Measurements from ENCODE around the gene NHERF2. TPM values are rescaled to one million over a fixed set of nuclear protein-coding genes. Genes with fewer than 3 reads are reported as not detected.

Gene NHERF2
- total RNA-seq, 1 donor from 2014 or later = 3.0 TPM

- H3K4me1 Mint-ChIP-seq = peaks cover 16% of the 10 kb centered on the region
- Histone ChIP-seq H4K20me1 (ENCODE audit: low read depth) (peaks cover 47% of the 10 kb centered on the region), H3F3A (ENCODE audit: low read depth) (peaks cover 24% of the 10 kb centered on the region), H3K36me3 (no peaks in the 10 kb centered on the region), H3K9me3 (ENCODE audit: low read depth) (no peaks in the 10 kb centered on the region), H3K4me3 (peak overlapping the region; percentile 25), H3K27ac (no peak overlapping the region), H3K4me2 (peak overlapping the region; percentile 77), H3K4me1 (peaks cover 30% of the 10 kb centered on the region), H3K27me3 (peaks cover 56% of the 10 kb centered on the region), H3K9ac (no peak overlapping the region), H2AFZ (replicated peaks) (no peak overlapping the region), H3K79me2 (ENCODE audit: low read depth) (peaks cover 3% of the 10 kb centered on the region)
- no peak overlapping the region for H3K27ac Mint-ChIP-seq
- no peaks in the 10 kb centered on the region for H3K9me3 Mint-ChIP-seq
- peaks cover 3% of the 10 kb centered on the region for H3K36me3 Mint-ChIP-seq
- no peak for DNase-seq (ENCODE audit: low spot score)
- H3K27me3 Mint-ChIP-seq (ENCODE audit: insufficient read depth, low read depth) = peaks cover 24% of the 10 kb centered on the region
- TF ChIP-seq EZH2phosphoT487 (IDR thresholded peaks at IDR 0.05) = no peak
- TF ChIP-seq, protein P1, sequence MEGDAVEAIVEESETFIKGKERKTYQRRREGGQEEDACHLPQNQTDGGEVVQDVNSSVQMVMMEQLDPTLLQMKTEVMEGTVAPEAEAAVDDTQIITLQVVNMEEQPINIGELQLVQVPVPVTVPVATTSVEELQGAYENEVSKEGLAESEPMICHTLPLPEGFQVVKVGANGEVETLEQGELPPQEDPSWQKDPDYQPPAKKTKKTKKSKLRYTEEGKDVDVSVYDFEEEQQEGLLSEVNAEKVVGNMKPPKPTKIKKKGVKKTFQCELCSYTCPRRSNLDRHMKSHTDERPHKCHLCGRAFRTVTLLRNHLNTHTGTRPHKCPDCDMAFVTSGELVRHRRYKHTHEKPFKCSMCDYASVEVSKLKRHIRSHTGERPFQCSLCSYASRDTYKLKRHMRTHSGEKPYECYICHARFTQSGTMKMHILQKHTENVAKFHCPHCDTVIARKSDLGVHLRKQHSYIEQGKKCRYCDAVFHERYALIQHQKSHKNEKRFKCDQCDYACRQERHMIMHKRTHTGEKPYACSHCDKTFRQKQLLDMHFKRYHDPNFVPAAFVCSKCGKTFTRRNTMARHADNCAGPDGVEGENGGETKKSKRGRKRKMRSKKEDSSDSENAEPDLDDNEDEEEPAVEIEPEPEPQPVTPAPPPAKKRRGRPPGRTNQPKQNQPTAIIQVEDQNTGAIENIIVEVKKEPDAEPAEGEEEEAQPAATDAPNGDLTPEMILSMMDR (IDR thresholded peaks at IDR 0.05) = no peak
- TF ChIP-seq EZH2 (IDR thresholded peaks at IDR 0.05) = no peak
- no peak overlapping the region for H3K4me3 Mint-ChIP-seq
These were observed 48.1 kb upstream of the NHERF2 start for GRCh38 chr16:1978476-1979120.

DNA sequence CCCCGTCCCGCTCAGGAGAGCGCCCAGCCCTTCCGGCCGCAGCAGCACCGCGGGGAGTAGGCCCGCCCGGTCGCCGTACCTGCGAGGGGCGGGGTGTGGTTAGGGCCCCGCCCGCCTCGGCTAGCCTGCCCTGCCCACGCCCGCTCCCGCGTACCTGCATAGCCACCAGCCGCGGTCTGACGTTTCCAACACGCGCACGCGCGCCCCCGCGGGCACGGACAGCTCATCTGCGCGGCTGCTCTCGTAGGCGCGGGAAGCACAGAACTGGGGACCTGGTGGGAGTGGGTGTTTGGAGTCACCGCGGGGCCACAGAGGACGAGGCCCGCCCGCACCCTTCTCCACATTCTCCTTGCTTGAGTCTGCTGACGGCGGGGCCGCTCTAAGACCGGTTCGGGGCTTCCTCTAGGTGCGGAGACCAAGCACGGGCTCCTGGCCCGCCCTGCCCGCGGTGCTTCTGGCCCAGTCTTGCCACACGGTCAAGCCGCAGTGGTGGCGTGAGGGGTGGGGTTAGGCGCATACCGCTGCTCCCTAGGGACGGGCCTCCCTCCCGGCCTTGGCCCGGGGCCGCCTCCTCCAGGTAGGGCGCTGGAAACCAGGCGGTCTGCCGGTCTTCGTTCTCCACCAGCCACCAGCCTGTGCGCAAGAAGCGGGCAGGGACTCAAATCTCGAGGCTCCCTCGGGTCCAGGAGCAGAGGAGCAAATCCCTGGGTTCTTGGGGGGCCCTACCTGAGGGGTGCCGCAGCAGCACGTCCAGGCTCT, 47.3 kb upstream of the NHERF2 start:
- Mint-ChIP-seq H3K27me3 (ENCODE audit: insufficient read depth, low read depth) (peaks cover 24% of the 10 kb centered on the region), H3K4me3 (no peak overlapping the region)
- DNase-seq (ENCODE audit: low spot score) = peak; percentile 52

GRCh38 chr16:1980030-1980769, 46.5 kb upstream of the NHERF2 start:
- Histone ChIP-seq H3K79me2 (ENCODE audit: low read depth) (peaks cover 10% of the 10 kb centered on the region), H3K27ac (no peak overlapping the region), H3K4me1 (peaks cover 36% of the 10 kb centered on the region), H4K20me1 (ENCODE audit: low read depth) (peaks cover 44% of the 10 kb centered on the region), H3K36me3 (no peaks in the 10 kb centered on the region), H3K27me3 (peaks cover 56% of the 10 kb centered on the region), H3K4me2 (peak overlapping the region; percentile 77), H3K9me3 (ENCODE audit: low read depth) (no peaks in the 10 kb centered on the region), H3K4me3 (peak overlapping the region; percentile 25), H2AFZ (replicated peaks) (no peak overlapping the region), H3F3A (ENCODE audit: low read depth) (peaks cover 26% of the 10 kb centered on the region), H3K9ac (no peak overlapping the region)
- Mint-ChIP-seq H3K9me3 (no peaks in the 10 kb centered on the region), H3K36me3 (no peaks in the 10 kb centered on the region), H3K4me3 (no peak overlapping the region), H3K27ac (no peak overlapping the region), H3K27me3 (ENCODE audit: insufficient read depth, low read depth) (peaks cover 24% of the 10 kb centered on the region), H3K4me1 (peaks cover 23% of the 10 kb centered on the region)
- TF ChIP-seq EZH2 (IDR thresholded peaks at IDR 0.05) (peak; percentile 79), EZH2phosphoT487 (IDR thresholded peaks at IDR 0.05) (peak; percentile 48)
- TF ChIP-seq, protein P1 (IDR thresholded peaks at IDR 0.05) = no peak
- DNase-seq (ENCODE audit: low spot score) = peak; percentile 49

More for the DNA sequence above, 47.3 kb upstream of the NHERF2 start:
- Mint-ChIP-seq H3K36me3 (peaks cover 3% of the 10 kb centered on the region), H3K4me1 (peaks cover 16% of the 10 kb centered on the region), H3K27ac (no peak overlapping the region), H3K9me3 (no peaks in the 10 kb centered on the region)
- Histone ChIP-seq H3F3A (ENCODE audit: low read depth) (peaks cover 26% of the 10 kb centered on the region), H3K9me3 (ENCODE audit: low read depth) (no peaks in the 10 kb centered on the region), H3K27ac (no peak overlapping the region), H3K9ac (no peak overlapping the region), H3K4me2 (peak overlapping the region; percentile 77), H2AFZ (replicated peaks) (no peak overlapping the region), H3K4me1 (peaks cover 30% of the 10 kb centered on the region), H4K20me1 (ENCODE audit: low read depth) (peaks cover 44% of the 10 kb centered on the region), H3K27me3 (peaks cover 56% of the 10 kb centered on the region), H3K36me3 (no peaks in the 10 kb centered on the region), H3K79me2 (ENCODE audit: low read depth) (peaks cover 3% of the 10 kb centered on the region), H3K4me3 (peak overlapping the region; percentile 25)
- TF ChIP-seq EZH2phosphoT487 (IDR thresholded peaks at IDR 0.05) (peak; percentile 83), EZH2 (IDR thresholded peaks at IDR 0.05) (peak; percentile 86)
- TF ChIP-seq, protein P1 (IDR thresholded peaks at IDR 0.05) = no peak
